Activated T-helper 1 cell treated with anti-CD3 and anti-CD28 coated beads, Interleukin-12 subunit alpha, Interleukin-12 subunit beta, Interleukin-2, Interleukin-4 antibody, amounts not matched to agents 30 ng/mL and 10 ng/mL and 1 ng/mL, durations not matched to agents 14 hours and 24 hours and 36 hours (primary cell): Measurements from ENCODE around the gene SIMC1. TPM values are rescaled to one million over a fixed set of nuclear protein-coding genes. Genes with fewer than 3 reads are reported as not detected.
A peak's percentile ranks its signal among the peaks of the same experiment; 100 is the strongest.

Source experiments
- DNase-seq: peaks from one replicate; pipeline ENCODE4 v3.0.0; 2021; ENCODE audit warnings: low spot score
- H3K27ac Mint-ChIP-seq: one replicate; pipeline ENCODE4 v1.8.0; 2021; ENCODE audit warnings: mild to moderate bottlenecking, mixed read lengths
- H3K27me3 Mint-ChIP-seq: one replicate; pipeline ENCODE4 v1.8.0; 2022; ENCODE audit warnings: mild to moderate bottlenecking, moderate library complexity, mixed read lengths; ENCODE audit not compliant: insufficient read depth
- H3K36me3 Mint-ChIP-seq: one replicate; pipeline ENCODE4 v1.8.0; 2021; ENCODE audit warnings: low read depth, mixed read lengths
- H3K4me1 Mint-ChIP-seq: one replicate; pipeline ENCODE4 v1.8.0; 2021; ENCODE audit warnings: low read depth, mixed read lengths
- H3K4me3 Mint-ChIP-seq: one replicate; pipeline ENCODE4 v1.8.0; 2021; ENCODE audit warnings: mild to moderate bottlenecking, moderate library complexity, mixed read lengths
- H3K9me3 Mint-ChIP-seq: one replicate; pipeline ENCODE4 v1.8.0; 2021; ENCODE audit warnings: mixed read lengths
- intact Hi-C: fragments of 100-400 bp; cut with micrococcal nuclease; formaldehyde crosslinking; loops from one replicate; pipeline ENCODE4 v1.15.1; 2024
- total RNA-seq: library from RNA; stranded (reverse); gene quantifications from 2 replicates; pipeline ENCODE4 v1.2.3, GENCODE V29; 2022

Gene SIMC1
- total RNA-seq, 1 donor from 2014 or later, result 36.7 TPM

GRCh38 chr5:176365351-176366231 is 127.4 kb downstream of the SIMC1 start, which contains the start of gene ARL10:
Gene ARL10, plus strand, starts transcription at chr5:176365487. Its CDS starts 77 bp downstream, at chr5:176365564.
- intact Hi-C loops, result loop anchor here (1.0 to 10.0 kb wide), 4 partner anchors 23 to 1149 kb away; partner anchors contain the start of genes DDX41, HIGD2A, NOP16 and RNF44
- Mint-ChIP-seq H3K36me3 (peaks cover 21% of the 10 kb centered on the region), H3K9me3 (no peaks in the 10 kb centered on the region), H3K27ac (peak within 1 kb of the TSS; percentile 18), H3K4me1 (peaks cover 23% of the 10 kb centered on the region), H3K4me3 (peak within 1 kb of the TSS; percentile 83), H3K27me3 (no peaks in the 10 kb centered on the region)
- DNase-seq, result peak; percentile 50

- H3K27ac Mint-ChIP-seq, result peak overlapping the region; percentile 70
- H3K4me1 Mint-ChIP-seq, result peaks cover 23% of the 10 kb centered on the region
- DNase-seq, result no peak
- peak overlapping the region; percentile 83 for H3K4me3 Mint-ChIP-seq
- H3K27me3 Mint-ChIP-seq, result no peaks in the 10 kb centered on the region
- H3K36me3 Mint-ChIP-seq, result peaks cover 22% of the 10 kb centered on the region
- intact Hi-C loops, result loop anchor here (10.0 kb wide), 2 partner anchors 892 to 1148 kb away; partner anchors contain the start of genes DDX41 and SFXN1
- no peaks in the 10 kb centered on the region for H3K9me3 Mint-ChIP-seq
Measured at GRCh38 chr5:176366232-176366894, 128.1 kb downstream of the SIMC1 start.

- Mint-ChIP-seq H3K4me3 (no peak overlapping the region), H3K36me3 (peaks cover 22% of the 10 kb centered on the region), H3K27ac (no peak overlapping the region), H3K27me3 (no peaks in the 10 kb centered on the region), H3K4me1 (peaks cover 10% of the 10 kb centered on the region), H3K9me3 (no peaks in the 10 kb centered on the region)
- intact Hi-C loops, result loop anchor here (10.0 kb wide), 2 partner anchors 894 to 1146 kb away; partner anchors contain the start of genes DDX41 and SFXN1
- DNase-seq, result no peak
Measured at GRCh38 chr5:176368726-176369125, 130.5 kb downstream of the SIMC1 start.

GRCh38 chr5:176369934-176370711 is 131.9 kb downstream of the SIMC1 start:
- Mint-ChIP-seq H3K4me1 (peaks cover 5% of the 10 kb centered on the region), H3K36me3 (peaks cover 25% of the 10 kb centered on the region), H3K9me3 (no peaks in the 10 kb centered on the region), H3K27me3 (no peaks in the 10 kb centered on the region), H3K27ac (no peak overlapping the region), H3K4me3 (no peak overlapping the region)
- no peak for DNase-seq
- intact Hi-C loops, result loop anchor here (10.0 kb wide), 2 partner anchors 895 to 1145 kb away; partner anchors contain the start of genes DDX41 and SFXN1

- Mint-ChIP-seq H3K4me1 (peaks cover 5% of the 10 kb centered on the region), H3K36me3 (peaks cover 25% of the 10 kb centered on the region), H3K27me3 (no peaks in the 10 kb centered on the region), H3K27ac (no peak overlapping the region), H3K9me3 (no peaks in the 10 kb centered on the region), H3K4me3 (no peak overlapping the region)
- intact Hi-C loops, result no loop called here
- no peak for DNase-seq
Measured at GRCh38 chr5:176371621-176372539, 133.7 kb downstream of the SIMC1 start.

GRCh38 chr5:176373100-176373818 is 135.0 kb downstream of the SIMC1 start:
- Mint-ChIP-seq H3K4me3 (no peak overlapping the region), H3K27me3 (no peaks in the 10 kb centered on the region), H3K27ac (no peak overlapping the region), H3K36me3 (peaks cover 13% of the 10 kb centered on the region), H3K4me1 (no peaks in the 10 kb centered on the region), H3K9me3 (no peaks in the 10 kb centered on the region)
- intact Hi-C loops, result no loop called here
- no peak for DNase-seq

- Mint-ChIP-seq H3K9me3 (no peaks in the 10 kb centered on the region), H3K27me3 (no peaks in the 10 kb centered on the region), H3K4me1 (no peaks in the 10 kb centered on the region), H3K27ac (no peak overlapping the region), H3K36me3 (peaks cover 22% of the 10 kb centered on the region), H3K4me3 (no peak overlapping the region)
- no peak for DNase-seq
- intact Hi-C loops, result loop anchor here (10.0 kb wide), 1 partner anchor 1175 kb away; the partner anchor contains the start of gene FAM193B
Measured at GRCh38 chr5:176379881-176380280, 141.7 kb downstream of the SIMC1 start.

- Mint-ChIP-seq H3K27ac (no peak overlapping the region), H3K27me3 (no peaks in the 10 kb centered on the region), H3K9me3 (no peaks in the 10 kb centered on the region), H3K4me1 (peaks cover 9% of the 10 kb centered on the region), H3K36me3 (peaks cover 35% of the 10 kb centered on the region), H3K4me3 (no peak overlapping the region)
- no peak for DNase-seq
- intact Hi-C loops, result loop anchor here (10.0 kb wide), 1 partner anchor 1173 kb away; the partner anchor contains the start of gene FAM193B
Measured at GRCh38 chr5:176381423-176381822, 143.2 kb downstream of the SIMC1 start.

- no peaks in the 10 kb centered on the region for H3K27me3 Mint-ChIP-seq
- peaks cover 41% of the 10 kb centered on the region for H3K36me3 Mint-ChIP-seq
Measured at GRCh38 chr5:176381979-176382378, 143.8 kb downstream of the SIMC1 start.

GRCh38 chr5:176382721-176383120 is 144.5 kb downstream of the SIMC1 start:
- H3K4me1 Mint-ChIP-seq, result peaks cover 22% of the 10 kb centered on the region
- no peak for DNase-seq
- no peaks in the 10 kb centered on the region for H3K27me3 Mint-ChIP-seq
- H3K27ac Mint-ChIP-seq, result no peak overlapping the region
- no peaks in the 10 kb centered on the region for H3K9me3 Mint-ChIP-seq
- peaks cover 48% of the 10 kb centered on the region for H3K36me3 Mint-ChIP-seq
- no peak overlapping the region for H3K4me3 Mint-ChIP-seq
- intact Hi-C loops, result loop anchor here (10.0 kb wide), 1 partner anchor 1172 kb away; the partner anchor contains the start of gene FAM193B

More at GRCh38 chr5:176381979-176382378, 143.8 kb downstream of the SIMC1 start:
- Mint-ChIP-seq H3K4me3 (no peak overlapping the region), H3K4me1 (peaks cover 15% of the 10 kb centered on the region), H3K27ac (no peak overlapping the region), H3K9me3 (no peaks in the 10 kb centered on the region)
- intact Hi-C loops, result loop anchor here (10.0 kb wide), 1 partner anchor 1173 kb away; the partner anchor contains the start of gene FAM193B
- DNase-seq, result no peak
